ENCODE data around the gene C3orf38.

DNA sequence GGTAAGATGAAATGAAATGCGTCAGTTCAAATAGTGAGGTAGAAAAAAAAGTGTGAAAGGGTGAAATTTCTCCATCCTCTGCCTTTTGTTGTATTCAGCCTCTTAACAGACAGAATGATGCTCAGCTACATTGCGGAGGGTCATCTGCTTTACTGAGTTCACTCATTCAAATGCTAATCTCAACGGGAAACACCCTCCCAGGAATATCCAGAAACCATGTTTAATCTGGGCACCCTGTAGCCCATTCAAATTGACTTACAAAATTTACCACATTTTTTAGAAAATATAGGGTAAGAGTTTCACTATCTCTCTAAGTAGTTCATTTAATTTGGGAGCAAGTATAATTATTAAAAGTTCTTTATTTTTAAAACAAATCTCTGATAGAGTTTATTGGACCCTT, 42.9 kb downstream of the C3orf38 start:
- no peak for TF ChIP-seq CTCF (IDR thresholded peaks at IDR 0.05)
- no peak for TF ChIP-seq EP300 (IDR thresholded peaks at IDR 0.05)
- TF ChIP-seq POLR2A (IDR thresholded peaks at IDR 0.05): no peak
